ENCODE results near the gene GSX2.
A peak's percentile ranks its signal among the peaks of the same experiment; 100 is the strongest.

The GSX2 gene

DNA sequence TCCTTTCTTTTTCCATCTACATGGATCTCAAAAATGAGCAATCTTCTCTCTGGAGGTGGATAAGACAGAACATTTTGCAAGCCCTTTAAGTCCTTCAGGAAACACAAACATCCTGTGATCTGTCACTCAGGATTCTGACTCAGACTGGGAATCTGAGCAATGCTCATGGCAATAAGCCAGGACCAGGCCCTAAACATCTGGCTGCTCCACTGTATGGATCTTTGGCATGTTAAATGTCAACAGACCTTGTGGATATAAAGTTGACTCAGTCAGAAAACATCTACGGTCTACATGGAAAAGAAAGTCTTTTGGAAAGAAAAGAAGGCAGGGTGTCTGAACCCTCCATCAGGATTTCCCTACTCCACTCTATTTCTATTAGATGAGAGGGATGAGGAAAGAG, 17.8 kb upstream of the GSX2 start:
- H3K36me3 ChIP-seq (ENCODE audit: control insufficient read depth, insufficient read depth, low read length) = no peaks in the 10 kb centered on the region
- H3K4me2 ChIP-seq (ENCODE audit: low read length) = no peak overlapping the region
- no peak overlapping the region for H2BK15ac ChIP-seq (replicated peaks; ENCODE audit: low read depth)
- H4K5ac ChIP-seq (ENCODE audit: low read length) = no peak overlapping the region
- H2BK120ac ChIP-seq (ENCODE audit: low read depth, low read length) = no peak overlapping the region
- DNase-seq = no peak
- no peak overlapping the region for H3K4ac ChIP-seq (ENCODE audit: low read depth, low read length)
- H2BK5ac ChIP-seq (ENCODE audit: low read length) = no peak overlapping the region
- H3K27ac ChIP-seq (ENCODE audit: low read depth, low read length) = no peak overlapping the region
- H2AK5ac ChIP-seq (ENCODE audit: low read length) = no peak overlapping the region
- H3K23ac ChIP-seq (ENCODE audit: low read length) = no peak overlapping the region
- H3K79me2 ChIP-seq (ENCODE audit: control insufficient read depth, insufficient read depth, low read length) = no peaks in the 10 kb centered on the region
- no peaks in the 10 kb centered on the region for H3K79me1 ChIP-seq (ENCODE audit: low read length)
- no peaks in the 10 kb centered on the region for H3K27me3 ChIP-seq (ENCODE audit: insufficient read depth, low read length, poor library complexity)
- WGBS (ENCODE audit: extremely low coverage, insufficient coverage, low lambda C conversion rate) = no CpG with 5 or more reads among the region's 1 CpG
- no peak overlapping the region for H3K9ac ChIP-seq (ENCODE audit: low read length)
- H3K18ac ChIP-seq (ENCODE audit: low read length) = no peak overlapping the region
- H3K56ac ChIP-seq (ENCODE audit: low read length) = no peak overlapping the region
- H4K8ac ChIP-seq (ENCODE audit: low read depth, low read length) = no peak overlapping the region
- no peaks in the 10 kb centered on the region for H3K4me1 ChIP-seq (ENCODE audit: control insufficient read depth, low read depth, low read length)
- no peak overlapping the region for H3K4me3 ChIP-seq (ENCODE audit: low read length)

DNA sequence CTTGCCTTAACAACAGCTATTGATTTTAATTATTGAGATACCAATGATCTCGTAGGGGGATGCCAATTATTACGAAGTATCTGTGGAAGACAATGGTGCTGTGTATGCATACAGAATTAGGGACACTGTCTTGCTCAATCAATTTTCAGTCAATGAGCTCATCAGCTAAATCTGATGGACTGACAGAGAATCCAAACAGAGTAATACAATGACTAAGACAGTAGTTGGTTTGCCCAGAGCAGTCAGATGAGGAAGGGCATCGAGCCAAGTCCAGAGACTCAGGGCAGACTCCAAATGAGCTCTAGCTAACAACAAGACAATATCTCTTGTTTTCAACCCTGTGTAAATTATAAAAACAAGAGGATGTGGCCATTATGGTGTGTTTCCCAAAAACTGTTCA, 14.7 kb upstream of the GSX2 start:
- Histone ChIP-seq H3K36me3 (ENCODE audit: control insufficient read depth, insufficient read depth, low read length) (no peaks in the 10 kb centered on the region), H4K5ac (ENCODE audit: low read length) (no peak overlapping the region), H2BK15ac (replicated peaks; ENCODE audit: low read depth) (no peak overlapping the region), H3K79me2 (ENCODE audit: control insufficient read depth, insufficient read depth, low read length) (no peaks in the 10 kb centered on the region), H2BK5ac (ENCODE audit: low read length) (no peak overlapping the region), H3K4me2 (ENCODE audit: low read length) (no peak overlapping the region), H3K79me1 (ENCODE audit: low read length) (no peaks in the 10 kb centered on the region), H3K27me3 (ENCODE audit: insufficient read depth, low read length, poor library complexity) (peaks cover 2% of the 10 kb centered on the region), H3K4me1 (ENCODE audit: control insufficient read depth, low read depth, low read length) (no peaks in the 10 kb centered on the region), H3K23ac (ENCODE audit: low read length) (no peak overlapping the region), H2BK120ac (ENCODE audit: low read depth, low read length) (no peak overlapping the region), H3K27ac (ENCODE audit: low read depth, low read length) (no peak overlapping the region), H3K56ac (ENCODE audit: low read length) (no peak overlapping the region), H2AK5ac (ENCODE audit: low read length) (no peak overlapping the region), H3K18ac (ENCODE audit: low read length) (no peak overlapping the region), H3K9ac (ENCODE audit: low read length) (no peak overlapping the region), H4K8ac (ENCODE audit: low read depth, low read length) (no peak overlapping the region), H3K4me3 (ENCODE audit: low read length) (no peak overlapping the region), H3K4ac (ENCODE audit: low read depth, low read length) (no peak overlapping the region)
- no peak for DNase-seq
- no CpG with 5 or more reads among the region's 3 CpGs for WGBS (ENCODE audit: extremely low coverage, insufficient coverage, low lambda C conversion rate)

DNA sequence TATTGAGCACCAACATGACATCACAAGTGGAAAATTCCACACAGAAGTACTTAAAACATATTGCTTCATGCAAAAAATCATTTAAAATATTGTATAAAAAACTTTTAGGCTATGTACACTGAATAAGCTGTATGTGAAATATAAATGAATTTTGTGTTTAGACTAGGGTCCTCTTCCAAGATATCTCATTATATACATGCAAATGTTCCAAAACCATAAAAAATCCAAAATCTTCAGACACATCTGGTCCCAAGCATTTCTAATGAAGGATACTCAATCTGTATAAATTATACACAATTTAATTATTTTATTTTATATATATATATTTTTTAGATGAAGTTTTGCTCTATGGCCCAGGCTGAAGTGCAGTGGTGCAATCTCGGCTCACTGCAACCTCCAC, 10.1 kb upstream of the GSX2 start:
- Histone ChIP-seq H3K27ac (ENCODE audit: low read depth, low read length) (no peak overlapping the region), H3K23ac (ENCODE audit: low read length) (no peak overlapping the region), H3K9ac (ENCODE audit: low read length) (no peak overlapping the region), H3K18ac (ENCODE audit: low read length) (no peak overlapping the region), H3K4me3 (ENCODE audit: low read length) (no peak overlapping the region), H4K5ac (ENCODE audit: low read length) (no peak overlapping the region), H2BK5ac (ENCODE audit: low read length) (no peak overlapping the region), H3K4ac (ENCODE audit: low read depth, low read length) (no peak overlapping the region), H2BK120ac (ENCODE audit: low read depth, low read length) (no peak overlapping the region), H3K36me3 (ENCODE audit: control insufficient read depth, insufficient read depth, low read length) (no peaks in the 10 kb centered on the region), H3K27me3 (ENCODE audit: insufficient read depth, low read length, poor library complexity) (peaks cover 35% of the 10 kb centered on the region), H4K8ac (ENCODE audit: low read depth, low read length) (no peak overlapping the region), H3K56ac (ENCODE audit: low read length) (no peak overlapping the region), H2AK5ac (ENCODE audit: low read length) (no peak overlapping the region), H3K4me2 (ENCODE audit: low read length) (no peak overlapping the region), H3K79me1 (ENCODE audit: low read length) (no peaks in the 10 kb centered on the region), H3K79me2 (ENCODE audit: control insufficient read depth, insufficient read depth, low read length) (no peaks in the 10 kb centered on the region), H2BK15ac (replicated peaks; ENCODE audit: low read depth) (no peak overlapping the region), H3K4me1 (ENCODE audit: control insufficient read depth, low read depth, low read length) (peaks cover 4% of the 10 kb centered on the region)
- WGBS (ENCODE audit: extremely low coverage, insufficient coverage, low lambda C conversion rate) = no CpG with 5 or more reads among the region's 1 CpG
- no peak for DNase-seq

DNA sequence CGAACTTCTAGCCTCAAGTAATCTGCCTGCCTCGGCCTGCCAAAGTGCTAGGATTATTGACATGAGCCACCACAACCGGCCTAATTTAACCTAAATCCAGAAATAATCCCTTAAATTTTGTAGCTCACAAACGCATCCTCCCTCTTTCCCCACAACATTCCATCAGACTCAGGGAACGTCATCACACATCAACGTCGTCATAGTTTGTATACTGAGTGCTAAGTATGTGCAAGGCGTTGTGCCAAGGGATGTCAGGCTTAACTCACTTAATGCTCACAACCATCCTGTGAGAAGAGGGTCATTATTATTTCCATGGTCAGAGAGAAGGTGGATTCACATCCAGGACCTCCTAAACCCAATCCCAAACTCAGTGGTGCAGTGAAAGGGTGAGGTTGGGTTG, 9.6 kb upstream of the GSX2 start:
- DNase-seq = no peak
- no peak overlapping the region for H3K4ac ChIP-seq (ENCODE audit: low read depth, low read length)
- H3K79me1 ChIP-seq (ENCODE audit: low read length) = no peaks in the 10 kb centered on the region
- no peak overlapping the region for H4K8ac ChIP-seq (ENCODE audit: low read depth, low read length)
- no peak overlapping the region for H3K27ac ChIP-seq (ENCODE audit: low read depth, low read length)
- H2BK15ac ChIP-seq (replicated peaks; ENCODE audit: low read depth) = no peak overlapping the region
- H3K18ac ChIP-seq (ENCODE audit: low read length) = no peak overlapping the region
- peaks cover 39% of the 10 kb centered on the region for H3K27me3 ChIP-seq (ENCODE audit: insufficient read depth, low read length, poor library complexity)
- H3K23ac ChIP-seq (ENCODE audit: low read length) = no peak overlapping the region
- H3K9ac ChIP-seq (ENCODE audit: low read length) = no peak overlapping the region
- no peak overlapping the region for H2BK5ac ChIP-seq (ENCODE audit: low read length)
- no peak overlapping the region for H2BK120ac ChIP-seq (ENCODE audit: low read depth, low read length)
- H3K79me2 ChIP-seq (ENCODE audit: control insufficient read depth, insufficient read depth, low read length) = no peaks in the 10 kb centered on the region
- H3K4me3 ChIP-seq (ENCODE audit: low read length) = no peak overlapping the region
- H3K36me3 ChIP-seq (ENCODE audit: control insufficient read depth, insufficient read depth, low read length) = no peaks in the 10 kb centered on the region
- no peak overlapping the region for H4K5ac ChIP-seq (ENCODE audit: low read length)
- peaks cover 7% of the 10 kb centered on the region for H3K4me1 ChIP-seq (ENCODE audit: control insufficient read depth, low read depth, low read length)
- H2AK5ac ChIP-seq (ENCODE audit: low read length) = no peak overlapping the region
- no peak overlapping the region for H3K56ac ChIP-seq (ENCODE audit: low read length)
- WGBS (ENCODE audit: extremely low coverage, insufficient coverage, low lambda C conversion rate) = no CpG with 5 or more reads among the region's 8 CpGs
- no peak overlapping the region for H3K4me2 ChIP-seq (ENCODE audit: low read length)

DNA sequence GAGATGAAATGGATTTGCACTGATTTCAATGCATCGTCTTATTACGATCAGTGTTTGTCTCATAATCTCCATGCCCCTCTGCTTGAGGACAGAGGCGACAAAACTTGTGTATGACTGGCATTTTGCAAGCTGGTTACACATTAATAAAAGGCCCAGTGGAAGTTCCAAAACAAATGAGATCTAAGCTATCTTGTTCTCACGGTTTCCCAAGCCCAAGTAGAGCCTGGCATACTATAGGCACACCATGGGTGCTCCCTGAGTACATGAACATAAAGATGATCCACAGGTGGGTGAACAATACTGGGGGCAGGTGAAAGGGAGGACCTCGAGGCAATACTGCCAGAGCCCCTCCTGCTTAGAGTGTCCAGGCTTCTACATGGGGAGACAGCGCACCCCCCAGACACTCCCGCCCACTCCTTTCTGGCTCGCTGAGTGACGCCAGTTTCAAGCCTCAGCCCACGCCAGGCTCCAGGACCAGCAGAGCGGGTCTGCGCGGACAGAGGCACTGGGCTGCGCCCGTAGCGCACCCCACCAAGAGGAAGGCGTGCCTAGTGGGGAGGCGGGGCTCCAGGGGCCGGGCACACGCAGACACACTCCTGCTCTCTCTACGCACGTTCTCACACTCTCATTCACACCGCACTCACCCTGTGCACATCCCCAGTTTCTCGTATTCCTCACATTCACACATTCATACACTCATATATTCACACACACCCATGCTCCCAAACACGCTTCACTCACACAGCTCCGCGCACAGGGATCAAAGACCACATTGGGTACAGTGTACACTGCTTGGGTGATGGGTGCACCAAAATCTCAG, 8.9 kb upstream of the GSX2 start:
- H3K27me3 ChIP-seq (ENCODE audit: insufficient read depth, low read length, poor library complexity) = peaks cover 43% of the 10 kb centered on the region
- H3K23ac ChIP-seq (ENCODE audit: low read length) = no peak overlapping the region
- DNase-seq = no peak
- no peak overlapping the region for H2BK5ac ChIP-seq (ENCODE audit: low read length)
- no peak overlapping the region for H3K18ac ChIP-seq (ENCODE audit: low read length)
- H3K4ac ChIP-seq (ENCODE audit: low read depth, low read length) = no peak overlapping the region
- H3K4me3 ChIP-seq (ENCODE audit: low read length) = no peak overlapping the region
- H2BK15ac ChIP-seq (replicated peaks; ENCODE audit: low read depth) = no peak overlapping the region
- peaks cover 7% of the 10 kb centered on the region for H3K4me1 ChIP-seq (ENCODE audit: control insufficient read depth, low read depth, low read length)
- H3K56ac ChIP-seq (ENCODE audit: low read length) = no peak overlapping the region
- no peak overlapping the region for H2AK5ac ChIP-seq (ENCODE audit: low read length)
- no peak overlapping the region for H4K8ac ChIP-seq (ENCODE audit: low read depth, low read length)
- no peak overlapping the region for H4K5ac ChIP-seq (ENCODE audit: low read length)
- H2BK120ac ChIP-seq (ENCODE audit: low read depth, low read length) = no peak overlapping the region
- H3K79me2 ChIP-seq (ENCODE audit: control insufficient read depth, insufficient read depth, low read length) = no peaks in the 10 kb centered on the region
- no peak overlapping the region for H3K27ac ChIP-seq (ENCODE audit: low read depth, low read length)
- no peaks in the 10 kb centered on the region for H3K79me1 ChIP-seq (ENCODE audit: low read length)
- H3K36me3 ChIP-seq (ENCODE audit: control insufficient read depth, insufficient read depth, low read length) = no peaks in the 10 kb centered on the region
- no CpG with 5 or more reads among the region's 27 CpGs for WGBS (ENCODE audit: extremely low coverage, insufficient coverage, low lambda C conversion rate)
- H3K9ac ChIP-seq (ENCODE audit: low read length) = no peak overlapping the region
- peak overlapping the region; percentile 17 for H3K4me2 ChIP-seq (ENCODE audit: low read length)

Measured in mesendoderm (in vitro differentiated cells).